Vagina (tissue), 2 donors: ENCODE results near the gene FIS1. TPM values are rescaled to one million over a fixed set of nuclear protein-coding genes. Genes with fewer than 3 reads are reported as not detected.
A peak's percentile ranks its signal among the peaks of the same experiment; 100 is the strongest.

Source experiments
- DNase-seq, 2 donors: peaks; one replicate each; pipeline ENCODE4 v3.0.0-alpha.2; 2017; ENCODE audit errors: extremely low spot score in 2 of 2
- H3K27ac ChIP-seq: fragments of 200-600 bp; sonication (generic); one replicate; pipeline ENCODE4 v1.5.1; 2019
- H3K27me3 ChIP-seq: fragments of 200-600 bp; sonication (generic); one replicate; pipeline ENCODE4 v1.5.1; 2019
- H3K36me3 ChIP-seq, 2 donors: fragments of 200-600 bp; sonication (generic); one replicate each; pipeline ENCODE4 v1.5.1; 2017 to 2019
- H3K4me1 ChIP-seq: fragments of 200-600 bp; sonication (generic); one replicate; pipeline ENCODE4 v1.5.1; 2019
- H3K4me3 ChIP-seq, 2 donors: fragments of 200-600 bp; sonication (generic); 1 replicate in 1 of 2; 2 replicates in 1 of 2; pipeline ENCODE4 v1.5.1; 2016 to 2019
- H3K9me3 ChIP-seq: fragments of 200-600 bp; sonication (generic); one replicate; pipeline ENCODE4 v1.5.1; 2019
- CTCF ChIP-seq, 3 experiments: fragments of 450-650 bp in 2 of 3; fragments of 200-600 bp in 1 of 3; sonication (generic) in 1 of 3; IDR thresholded peaks; one replicate each; pipeline ENCODE4 v1.5.1; 2017 to 2019; ENCODE audit warnings: antibody characterized with exemption in 3 of 3, mild to moderate bottlenecking in 2 of 3, moderate library complexity in 2 of 3
- POLR2A ChIP-seq, 2 donors: fragments of 450-650 bp; IDR thresholded peaks; one replicate each; pipeline ENCODE4 v1.6.1; 2017; ENCODE audit warnings: antibody characterized with exemption in 2 of 2, mild to moderate bottlenecking in 2 of 2, moderate library complexity in 2 of 2
- POLR2AphosphoS5 ChIP-seq, 2 donors: sonication (generic); formaldehyde crosslinking; IDR thresholded peaks; one replicate each; pipeline ENCODE4 v1.9.0; 2017; ENCODE audit warnings: antibody characterized with exemption in 2 of 2, mild to moderate bottlenecking in 2 of 2, low read depth in 1 of 2; ENCODE audit not compliant: insufficient read depth in 1 of 2
- intact Hi-C: fragments of 100-400 bp; cut with DNase I; formaldehyde crosslinking; loops from one replicate; pipeline ENCODE4 v1.15.1; 2023
- total RNA-seq: library from RNA; depleted of rRNA; stranded (reverse); fragments of >200 nt; gene quantifications from one replicate; pipeline ENCODE4 v1.2.3, GENCODE V29; 2016

Gene FIS1
- total RNA-seq, 1 donor from 2014 or later = 204 TPM

- Histone ChIP-seq H3K27me3 (no peaks in the 10 kb centered on the region), H3K9me3 (no peaks in the 10 kb centered on the region), H3K4me3 (no peak overlapping the region), H3K27ac (no peak overlapping the region), H3K36me3 (peaks cover 0 to 9% of the 10 kb centered on the region in 2 donors), H3K4me1 (peaks cover 44% of the 10 kb centered on the region)
- DNase-seq = no peak
- TF ChIP-seq CTCF (IDR thresholded peaks at IDR 0.05) = no peak
- TF ChIP-seq POLR2A (IDR thresholded peaks at IDR 0.05) = no peak
- TF ChIP-seq POLR2AphosphoS5 (IDR thresholded peaks at IDR 0.05; ENCODE audit: insufficient read depth in 1 of 2, low read depth in 1 of 2) = no peak
- intact Hi-C loops = no loop called here
These were observed 9.8 kb downstream of the FIS1 start for GRCh38 chr7:101235050-101235449.

- H3K27ac ChIP-seq = no peak overlapping the region
- intact Hi-C loops = no loop called here
- TF ChIP-seq CTCF (IDR thresholded peaks at IDR 0.05) (no peak), POLR2A (IDR thresholded peaks at IDR 0.05) (no peak), POLR2AphosphoS5 (IDR thresholded peaks at IDR 0.05; ENCODE audit: insufficient read depth in 1 of 2, low read depth in 1 of 2) (no peak)
- peaks cover 0 to 5% of the 10 kb centered on the region in 2 donors for H3K36me3 ChIP-seq
- H3K4me3 ChIP-seq = no peak overlapping the region
- DNase-seq = no peak
- peaks cover 44% of the 10 kb centered on the region for H3K4me1 ChIP-seq
- H3K9me3 ChIP-seq = no peaks in the 10 kb centered on the region
- H3K27me3 ChIP-seq = no peaks in the 10 kb centered on the region
These were observed 10.2 kb downstream of the FIS1 start for GRCh38 chr7:101234636-101235035.

- no peaks in the 10 kb centered on the region for H3K36me3 ChIP-seq
- intact Hi-C loops = no loop called here
- no peaks in the 10 kb centered on the region for H3K9me3 ChIP-seq
- no peak overlapping the region for H3K4me3 ChIP-seq
- no peak overlapping the region for H3K27ac ChIP-seq
- TF ChIP-seq POLR2AphosphoS5 (IDR thresholded peaks at IDR 0.05; ENCODE audit: insufficient read depth in 1 of 2, low read depth in 1 of 2) (no peak), CTCF (IDR thresholded peaks at IDR 0.05) (no peak), POLR2A (IDR thresholded peaks at IDR 0.05) (no peak)
- DNase-seq = no peak
- H3K4me1 ChIP-seq = peaks cover 44% of the 10 kb centered on the region
- H3K27me3 ChIP-seq = no peaks in the 10 kb centered on the region
These were observed 10.9 kb downstream of the FIS1 start for GRCh38 chr7:101233907-101234547.

GRCh38 chr7:101232141-101232850 lies 12.6 kb downstream of the FIS1 start:
- H3K9me3 ChIP-seq = no peaks in the 10 kb centered on the region
- no peak for TF ChIP-seq CTCF (IDR thresholded peaks at IDR 0.05)
- peak in 1 of 2 donors; percentile 52 for TF ChIP-seq POLR2AphosphoS5 (IDR thresholded peaks at IDR 0.05; ENCODE audit: insufficient read depth in 1 of 2, low read depth in 1 of 2)
- peak overlapping the region; percentile 2 for H3K27ac ChIP-seq
- no peak for DNase-seq
- no peaks in the 10 kb centered on the region for H3K27me3 ChIP-seq
- H3K36me3 ChIP-seq = peaks cover 0 to 1% of the 10 kb centered on the region in 2 donors
- intact Hi-C loops = no loop called here
- peak overlapping the region; percentile 18 to 28 for H3K4me3 ChIP-seq
- H3K4me1 ChIP-seq = peaks cover 27% of the 10 kb centered on the region

GRCh38 chr7:101231644-101232043 lies 13.2 kb downstream of the FIS1 start:
- peak overlapping the region in 1 of 2 donors; percentile 28 for H3K4me3 ChIP-seq
- H3K27me3 ChIP-seq = no peaks in the 10 kb centered on the region

More at GRCh38 chr7:101231644-101232043, 13.2 kb downstream of the FIS1 start:
- no peak for TF ChIP-seq POLR2AphosphoS5 (IDR thresholded peaks at IDR 0.05; ENCODE audit: insufficient read depth in 1 of 2, low read depth in 1 of 2)
- no peak for TF ChIP-seq CTCF (IDR thresholded peaks at IDR 0.05)
- TF ChIP-seq POLR2A (IDR thresholded peaks at IDR 0.05) = no peak
- intact Hi-C loops = no loop called here
- Histone ChIP-seq H3K9me3 (no peaks in the 10 kb centered on the region), H3K27ac (peak overlapping the region; percentile 2), H3K4me1 (peaks cover 21% of the 10 kb centered on the region), H3K36me3 (peaks cover 0 to 8% of the 10 kb centered on the region in 2 donors)
- DNase-seq = no peak
